CD8-positive, alpha-beta memory T cell (primary cell): ENCODE data around the gene GMDS. TPM values are rescaled to one million over a fixed set of nuclear protein-coding genes. Genes with fewer than 3 reads are reported as not detected.

Source experiments
- CTCF ChIA-PET: fragments of 350-600 bp; sonication (Branson Sonifier 250); formaldehyde crosslinking; loops from one replicate; lab custom pipeline; 2021; ENCODE audit warnings: antibody characterized with exemption; lab: Charles Lee
- POLR2A ChIA-PET: fragments of 350-600 bp; sonication (Branson Sonifier 250); formaldehyde crosslinking; loops from one replicate; lab custom pipeline; 2021; ENCODE audit warnings: antibody characterized with exemption; lab: Charles Lee
- DNase-seq, 5 donors: peaks; one replicate each; pipeline versions ENCODE4 v3.0.0 to v3.0.0-alpha.2; 2020 to 2022; ENCODE audit warnings: mixed read lengths in 1 of 5
- H3K27ac ChIP-seq: one replicate; pipeline ENCODE4 v1.7.0; 2013; ENCODE audit warnings: low read depth, mild to moderate bottlenecking, low read length, moderate library complexity
- H3K27me3 ChIP-seq: 2 replicates; pipeline ENCODE4 v1.7.0; 2013; ENCODE audit warnings: low read length, mild to moderate bottlenecking; ENCODE audit not compliant: insufficient read depth, poor library complexity, severe bottlenecking
- H3K36me3 ChIP-seq: 2 replicates; pipeline ENCODE4 v1.7.0; 2013; ENCODE audit warnings: mild to moderate bottlenecking, low read length, moderate library complexity; ENCODE audit not compliant: insufficient read depth
- H3K4me1 ChIP-seq: 2 replicates; pipeline ENCODE4 v1.7.0; 2013; ENCODE audit warnings: mild to moderate bottlenecking, low read length, moderate library complexity; ENCODE audit not compliant: insufficient read depth
- H3K4me3 ChIP-seq: 2 replicates; pipeline ENCODE4 v1.7.0; 2013; ENCODE audit warnings: mild to moderate bottlenecking, low read length
- H3K9me3 ChIP-seq: 2 replicates; pipeline ENCODE4 v1.7.0; 2013; ENCODE audit warnings: mild to moderate bottlenecking, low read length
- H3K27ac Mint-ChIP-seq, 8 donors: one replicate each; pipeline ENCODE4 v1.8.0; 2020 to 2021; ENCODE audit warnings: mixed read lengths in 8 of 8, mild to moderate bottlenecking in 6 of 8, inconsistent platforms in 3 of 8, moderate library complexity in 3 of 8
- H3K27me3 Mint-ChIP-seq, 2 donors: one replicate each; pipeline ENCODE4 v1.8.0; 2020 to 2021; ENCODE audit warnings: mixed read lengths in 2 of 2, mild to moderate bottlenecking in 1 of 2, moderate library complexity in 1 of 2
- H3K36me3 Mint-ChIP-seq, 3 donors: one replicate each; pipeline ENCODE4 v1.8.0; 2020 to 2021; ENCODE audit warnings: mixed read lengths in 3 of 3, inconsistent platforms in 1 of 3, mild to moderate bottlenecking in 1 of 3
- H3K4me1 Mint-ChIP-seq, 3 donors: one replicate each; pipeline ENCODE4 v1.8.0; 2020 to 2021; ENCODE audit warnings: mixed read lengths in 3 of 3, inconsistent platforms in 1 of 3, mild to moderate bottlenecking in 1 of 3
- H3K4me3 Mint-ChIP-seq, 7 donors: one replicate each; pipeline ENCODE4 v1.8.0; 2020 to 2021; ENCODE audit warnings: mixed read lengths in 7 of 7, mild to moderate bottlenecking in 6 of 7, moderate library complexity in 4 of 7, inconsistent platforms in 2 of 7
- H3K9me3 Mint-ChIP-seq, 5 donors: one replicate each; pipeline ENCODE4 v1.8.0; 2020 to 2022; ENCODE audit warnings: mixed read lengths in 5 of 5, mild to moderate bottlenecking in 3 of 5, moderate library complexity in 2 of 5, inconsistent platforms in 1 of 5
- polyA plus RNA-seq: library from polyadenylated mRNA; unstranded; fragments of 300-500 nt; fragmentation: Illumina TruSeq; gene quantifications from one replicate; pipeline ENCODE4 v1.2.3, GENCODE V29; 2021
- total RNA-seq, 2 experiments: library from RNA; stranded (reverse); gene quantifications; one replicate each; pipeline ENCODE4 v1.2.3, GENCODE V29; 2021

The GMDS gene
- total and polyA plus RNA-seq, 3 experiments from 2014 or later = 16.4 to 33.4 (median 28.6) TPM

DNA sequence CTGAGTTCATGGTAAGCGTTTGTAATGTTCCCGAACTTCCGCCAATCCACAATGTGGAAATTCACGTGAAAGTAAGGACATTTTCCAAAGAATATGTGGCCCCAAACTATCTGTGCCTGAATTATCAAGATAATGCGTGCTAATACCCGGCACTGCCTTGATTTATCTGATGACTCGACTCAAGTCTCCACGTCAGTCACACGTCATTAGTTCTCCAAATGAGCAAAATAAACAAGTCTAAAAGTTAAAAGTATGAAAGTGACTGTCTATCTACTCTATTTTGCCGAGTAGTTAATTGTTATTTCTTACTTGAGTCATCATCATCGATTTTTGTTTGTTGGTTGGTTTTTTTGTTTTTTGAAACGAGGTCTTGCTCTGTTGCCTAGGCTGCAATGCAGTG is 657.4 kb downstream of the GMDS start:
- H3K27me3 ChIP-seq = no peaks in the 10 kb centered on the region
- Mint-ChIP-seq H3K4me3 (no peak overlapping the region), H3K36me3 (no peaks in the 10 kb centered on the region), H3K9me3 (no peaks in the 10 kb centered on the region), H3K4me1 (no peaks in the 10 kb centered on the region), H3K27me3 (peaks cover 16 to 34% of the 10 kb centered on the region in 2 donors), H3K27ac (no peak overlapping the region)
- DNase-seq = no peak
- no peak overlapping the region for H3K4me3 ChIP-seq
- no peaks in the 10 kb centered on the region for H3K4me1 ChIP-seq
- H3K9me3 ChIP-seq = no peaks in the 10 kb centered on the region
- no peaks in the 10 kb centered on the region for H3K36me3 ChIP-seq
- POLR2A ChIA-PET = no interaction called here
- H3K27ac ChIP-seq = no peak overlapping the region
- CTCF ChIA-PET = no interaction called here

- ChIA-PET CTCF (no interaction called here), POLR2A (no interaction called here)
- Mint-ChIP-seq H3K36me3 (no peaks in the 10 kb centered on the region), H3K4me1 (no peaks in the 10 kb centered on the region), H3K27ac (no peak overlapping the region), H3K27me3 (peaks cover 15 to 31% of the 10 kb centered on the region in 2 donors), H3K4me3 (no peak overlapping the region), H3K9me3 (no peaks in the 10 kb centered on the region)
- Histone ChIP-seq H3K27me3 (no peaks in the 10 kb centered on the region), H3K9me3 (no peaks in the 10 kb centered on the region), H3K36me3 (no peaks in the 10 kb centered on the region), H3K4me3 (no peak overlapping the region), H3K27ac (no peak overlapping the region), H3K4me1 (no peaks in the 10 kb centered on the region)
- DNase-seq = no peak
Observed at GRCh38 chr6:1587546-1587945, 657.9 kb downstream of the GMDS start.

- DNase-seq = no peak
- no peak overlapping the region for H3K27ac ChIP-seq
- no peaks in the 10 kb centered on the region for H3K27me3 ChIP-seq
- no peaks in the 10 kb centered on the region for H3K4me1 Mint-ChIP-seq
- H3K27ac Mint-ChIP-seq = peak overlapping the region in 1 of 8 donors; percentile 56
- H3K9me3 ChIP-seq = no peaks in the 10 kb centered on the region
- H3K27me3 Mint-ChIP-seq = peaks cover 17 to 30% of the 10 kb centered on the region in 2 donors
- H3K9me3 Mint-ChIP-seq = no peaks in the 10 kb centered on the region
- H3K4me3 ChIP-seq = no peak overlapping the region
- H3K4me3 Mint-ChIP-seq = no peak overlapping the region
- H3K4me1 ChIP-seq = no peaks in the 10 kb centered on the region
- no peaks in the 10 kb centered on the region for H3K36me3 Mint-ChIP-seq
- POLR2A ChIA-PET = no interaction called here
- no peaks in the 10 kb centered on the region for H3K36me3 ChIP-seq
- CTCF ChIA-PET = no interaction called here
Observed at GRCh38 chr6:1586861-1587450, 658.4 kb downstream of the GMDS start.

DNA sequence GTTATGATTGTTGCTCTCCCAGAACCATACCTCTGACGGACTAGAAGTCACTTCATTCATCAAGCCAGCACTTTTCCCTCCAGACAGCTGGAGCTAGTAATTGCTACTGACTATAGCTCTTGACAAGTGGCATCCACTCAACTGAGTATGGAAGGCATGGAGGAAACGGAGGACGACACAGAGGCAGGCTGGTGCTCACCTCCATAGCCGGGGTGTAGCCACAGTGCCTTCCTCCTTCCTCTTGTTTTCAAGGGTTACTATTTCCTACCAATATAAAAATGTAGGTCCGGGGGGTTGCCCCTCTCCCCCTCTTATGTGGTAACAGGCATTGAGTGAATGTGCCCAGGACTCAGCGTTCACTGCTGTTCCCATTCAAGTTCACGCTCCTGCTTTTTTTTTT is 659.1 kb downstream of the GMDS start:
- Histone ChIP-seq H3K4me3 (no peak overlapping the region), H3K4me1 (no peaks in the 10 kb centered on the region), H3K27me3 (no peaks in the 10 kb centered on the region), H3K9me3 (no peaks in the 10 kb centered on the region), H3K36me3 (no peaks in the 10 kb centered on the region), H3K27ac (no peak overlapping the region)
- ChIA-PET CTCF (no interaction called here), POLR2A (no interaction called here)
- peaks cover 16 to 33% of the 10 kb centered on the region in 2 donors for H3K27me3 Mint-ChIP-seq
- no peaks in the 10 kb centered on the region for H3K9me3 Mint-ChIP-seq
- H3K27ac Mint-ChIP-seq = no peak overlapping the region
- DNase-seq = no peak
- H3K4me3 Mint-ChIP-seq = no peak overlapping the region
- H3K36me3 Mint-ChIP-seq = no peaks in the 10 kb centered on the region
- no peaks in the 10 kb centered on the region for H3K4me1 Mint-ChIP-seq

- Histone ChIP-seq H3K4me3 (no peak overlapping the region), H3K4me1 (no peaks in the 10 kb centered on the region), H3K27ac (no peak overlapping the region), H3K9me3 (no peaks in the 10 kb centered on the region), H3K36me3 (no peaks in the 10 kb centered on the region), H3K27me3 (no peaks in the 10 kb centered on the region)
- ChIA-PET CTCF (no interaction called here), POLR2A (no interaction called here)
- Mint-ChIP-seq H3K4me3 (no peak overlapping the region), H3K9me3 (no peaks in the 10 kb centered on the region), H3K36me3 (no peaks in the 10 kb centered on the region), H3K27ac (no peak overlapping the region), H3K4me1 (no peaks in the 10 kb centered on the region), H3K27me3 (peaks cover 16 to 33% of the 10 kb centered on the region in 2 donors)
- no peak for DNase-seq
Observed at GRCh38 chr6:1585669-1586049, 659.7 kb downstream of the GMDS start.

DNA sequence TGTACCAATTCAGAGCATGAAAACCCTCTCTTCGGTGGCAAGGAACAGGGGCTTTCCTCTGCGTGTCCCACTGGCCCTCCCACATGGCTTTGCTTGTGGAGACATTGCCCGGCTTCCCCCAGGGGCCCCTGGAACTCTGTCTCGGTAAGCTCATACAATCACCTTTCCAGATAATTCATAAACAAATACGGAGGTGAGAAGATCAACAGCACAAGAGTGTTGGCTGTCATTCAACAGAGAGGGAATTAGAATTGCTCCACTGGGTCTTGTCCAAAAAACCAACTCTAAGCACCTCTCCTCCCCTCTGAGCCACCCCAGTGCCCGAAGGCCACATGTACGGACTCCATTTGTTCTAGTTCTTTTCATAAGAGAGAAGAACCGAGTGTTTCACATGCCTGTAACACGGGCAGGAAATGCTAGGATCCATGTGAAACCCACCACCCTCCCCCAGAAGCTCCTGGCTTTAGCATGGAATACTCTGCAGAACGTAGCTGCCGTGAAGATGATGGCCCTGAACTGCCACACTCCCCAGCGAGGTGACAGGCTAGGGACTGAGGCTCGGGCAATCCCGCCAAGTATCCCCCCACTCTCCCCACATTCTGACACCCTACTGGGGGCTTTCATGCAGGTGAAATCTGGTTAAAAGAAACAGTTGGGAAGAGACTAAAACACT is 660.3 kb downstream of the GMDS start:
- no peak overlapping the region for H3K4me3 Mint-ChIP-seq
- CTCF ChIA-PET = no interaction called here

DNA sequence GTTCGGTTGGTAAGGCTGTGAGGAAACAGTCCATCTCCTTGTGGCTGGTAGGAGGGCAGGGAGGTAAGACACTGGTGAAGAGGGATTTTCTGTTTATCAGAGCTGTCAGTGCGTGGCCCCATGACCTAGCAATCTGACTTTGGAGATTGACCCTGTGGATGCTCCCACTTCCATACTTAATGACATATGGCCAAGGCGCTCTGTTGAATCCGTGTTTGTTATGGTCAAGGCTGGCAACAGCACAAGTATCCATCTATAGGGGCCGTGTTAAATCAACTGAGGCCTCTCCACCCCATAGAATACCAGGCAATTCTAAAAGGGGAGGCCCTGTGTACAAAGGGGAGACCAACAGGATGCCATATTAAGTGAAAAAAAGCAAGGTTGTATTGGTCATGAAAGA is 661.3 kb downstream of the GMDS start:
- no peaks in the 10 kb centered on the region for H3K27me3 ChIP-seq
- H3K9me3 Mint-ChIP-seq = no peaks in the 10 kb centered on the region
- ChIA-PET POLR2A (no interaction called here), CTCF (no interaction called here)
- H3K4me3 ChIP-seq = no peak overlapping the region
- H3K27ac ChIP-seq = no peak overlapping the region
- no peak for DNase-seq
- no peaks in the 10 kb centered on the region for H3K36me3 Mint-ChIP-seq
- H3K4me1 ChIP-seq = no peaks in the 10 kb centered on the region
- peak overlapping the region in 1 of 8 donors; percentile 29 for H3K27ac Mint-ChIP-seq
- H3K36me3 ChIP-seq = no peaks in the 10 kb centered on the region
- no peaks in the 10 kb centered on the region for H3K9me3 ChIP-seq
- no peaks in the 10 kb centered on the region for H3K4me1 Mint-ChIP-seq
- H3K27me3 Mint-ChIP-seq = peaks cover 17 to 25% of the 10 kb centered on the region in 2 donors
- no peak overlapping the region for H3K4me3 Mint-ChIP-seq

More for the DNA sequence above, 660.3 kb downstream of the GMDS start:
- Histone ChIP-seq H3K27me3 (no peaks in the 10 kb centered on the region), H3K27ac (no peak overlapping the region), H3K4me1 (no peaks in the 10 kb centered on the region), H3K4me3 (no peak overlapping the region), H3K9me3 (no peaks in the 10 kb centered on the region), H3K36me3 (no peaks in the 10 kb centered on the region)
- Mint-ChIP-seq H3K27ac (no peak overlapping the region), H3K36me3 (no peaks in the 10 kb centered on the region), H3K4me1 (no peaks in the 10 kb centered on the region), H3K27me3 (peaks cover 19 to 33% of the 10 kb centered on the region in 2 donors), H3K9me3 (no peaks in the 10 kb centered on the region)
- DNase-seq = no peak
- POLR2A ChIA-PET = no interaction called here

- Histone ChIP-seq H3K27me3 (no peaks in the 10 kb centered on the region), H3K27ac (no peak overlapping the region), H3K4me1 (no peaks in the 10 kb centered on the region), H3K36me3 (no peaks in the 10 kb centered on the region), H3K9me3 (no peaks in the 10 kb centered on the region), H3K4me3 (no peak overlapping the region)
- H3K4me1 Mint-ChIP-seq = no peaks in the 10 kb centered on the region
- peak overlapping the region in 1 of 8 donors; percentile 43 for H3K27ac Mint-ChIP-seq
- CTCF ChIA-PET = no interaction called here
- POLR2A ChIA-PET = no interaction called here
- H3K27me3 Mint-ChIP-seq = peaks cover 22% of the 10 kb centered on the region in 2 donors
- DNase-seq = no peak
- no peaks in the 10 kb centered on the region for H3K9me3 Mint-ChIP-seq
- H3K36me3 Mint-ChIP-seq = no peaks in the 10 kb centered on the region
- H3K4me3 Mint-ChIP-seq = no peak overlapping the region
Observed at GRCh38 chr6:1581120-1581991, 664.0 kb downstream of the GMDS start.
